ENCODE measurements around the gene KRAS. TPM values are rescaled to one million over a fixed set of nuclear protein-coding genes. Genes with fewer than 3 reads are reported as not detected.

KRAS gene
- total RNA-seq, 1 donor from 2014 or later, result 5.6 TPM

- no peak for DNase-seq (ENCODE audit: low read depth)
These were observed 6.1 kb upstream of the KRAS start for GRCh38 chr12:25256826-25257225.

GRCh38 chr12:25256005-25256404 lies 5.3 kb upstream of the KRAS start:
- no peak for DNase-seq (ENCODE audit: low read depth)

DNA sequence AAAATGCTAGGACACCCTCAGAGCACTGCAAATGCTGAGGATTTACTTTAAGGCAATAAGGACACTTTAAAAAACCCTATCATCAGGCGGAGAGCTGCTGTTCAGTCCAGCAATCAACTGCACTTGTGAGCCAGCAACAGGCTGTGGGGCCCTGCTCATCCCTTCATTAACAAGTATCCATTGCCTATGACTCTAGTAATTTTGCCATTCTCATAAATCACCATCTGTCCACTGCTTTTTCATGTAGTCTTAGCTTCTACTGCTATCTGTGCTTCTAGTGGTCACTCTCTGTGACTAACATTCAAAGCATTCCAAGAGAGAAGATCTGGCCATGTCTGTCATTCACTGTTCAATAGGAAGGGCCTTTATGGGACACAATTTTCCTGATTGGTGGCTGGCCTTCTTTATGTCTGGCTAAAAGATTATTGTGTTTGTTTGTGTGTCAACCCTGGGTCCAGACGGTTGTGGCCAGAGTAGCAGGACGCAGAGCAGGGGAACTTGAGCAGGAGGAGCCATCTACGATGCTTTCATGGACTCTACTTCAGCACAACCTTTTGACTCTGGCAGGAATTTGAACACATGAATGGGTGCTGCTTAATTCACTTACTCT lies 3.6 kb upstream of the KRAS start:
- peak; percentile 36 for DNase-seq (ENCODE audit: low read depth)

DNA sequence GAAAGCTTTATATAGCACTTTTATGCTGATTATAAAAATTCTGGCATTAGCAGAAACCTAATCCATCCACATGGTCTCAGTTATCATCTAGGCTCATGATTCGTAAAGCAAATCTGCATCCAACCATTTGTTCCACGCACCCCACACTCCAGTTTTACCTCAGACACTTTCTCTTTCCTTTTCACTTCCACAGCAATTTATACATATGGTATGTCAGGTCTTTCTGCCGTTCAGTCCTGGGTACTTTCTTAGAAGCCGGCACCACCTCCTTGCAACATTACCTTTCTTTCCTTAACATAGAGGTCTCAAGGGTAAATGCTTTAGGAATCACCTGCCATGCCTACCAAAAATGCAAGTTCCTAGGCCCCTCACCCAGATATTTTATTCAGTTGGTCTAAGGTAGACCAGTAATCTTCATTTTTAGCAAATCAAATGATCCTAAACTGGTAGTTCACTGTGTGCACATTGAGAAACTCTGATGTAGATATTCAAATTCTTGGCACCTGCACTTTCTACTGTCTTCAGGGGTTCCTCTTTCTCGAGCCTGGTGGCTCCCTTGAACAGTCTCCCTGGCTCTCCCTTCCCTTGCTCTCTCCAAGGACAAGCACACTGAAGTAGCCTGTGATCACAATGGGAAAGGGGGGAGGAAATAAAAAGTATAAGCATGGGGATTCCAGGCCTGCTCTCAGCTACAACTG lies 2.8 kb upstream of the KRAS start:
- DNase-seq (ENCODE audit: low read depth), result no peak

- DNase-seq (ENCODE audit: low read depth), result no peak
These were observed 2.2 kb upstream of the KRAS start for GRCh38 chr12:25252946-25253345.

- DNase-seq (ENCODE audit: low read depth), result no peak
These were observed 1.0 kb upstream of the KRAS start for GRCh38 chr12:25251769-25252168.

- peak; percentile 29 for DNase-seq (ENCODE audit: low read depth)
These were observed 594 bp downstream of the KRAS start for GRCh38 chr12:25249931-25250738.

GRCh38 chr12:25248732-25249131 lies 2.0 kb downstream of the KRAS start:
- DNase-seq (ENCODE audit: low read depth), result no peak

DNA sequence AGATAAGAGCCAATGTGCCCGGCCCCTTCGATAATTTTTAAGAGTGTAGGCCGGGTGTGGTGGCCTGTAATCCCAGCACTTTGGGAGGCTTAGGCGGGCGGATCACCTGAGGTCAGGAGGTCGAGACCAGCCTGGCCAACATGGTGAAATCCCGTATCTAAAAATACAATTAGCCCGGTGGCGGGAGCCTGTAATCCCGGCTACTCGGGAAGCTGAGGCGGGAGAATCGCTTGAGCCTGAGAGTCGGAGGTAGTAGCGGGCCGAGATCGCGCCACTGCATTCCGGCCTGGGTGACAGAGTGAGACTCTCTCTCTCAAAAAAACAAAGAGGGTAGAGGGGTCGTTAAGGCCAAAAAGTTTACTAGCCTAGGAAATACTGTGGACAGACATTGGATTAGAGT lies 2.6 kb downstream of the KRAS start:
- DNase-seq (ENCODE audit: low read depth), result no peak

DNA sequence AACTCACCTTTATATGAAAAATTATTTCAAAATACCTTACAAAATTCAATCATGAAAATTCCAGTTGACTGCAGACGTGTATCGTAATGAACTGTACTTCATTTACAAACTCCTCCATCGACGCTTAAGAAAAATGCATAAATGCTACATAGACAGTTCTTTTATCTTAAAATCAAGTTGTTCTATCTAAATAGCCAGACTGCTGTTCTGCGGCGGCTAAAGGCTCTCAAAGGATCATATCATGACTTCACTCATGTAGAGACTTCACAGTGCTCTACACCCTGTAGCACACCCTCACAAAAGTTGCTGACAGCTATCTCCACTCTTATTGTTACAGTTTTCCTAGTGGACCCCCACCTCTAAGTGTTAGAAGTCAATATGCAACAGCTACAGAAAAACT lies 5.2 kb downstream of the KRAS start:
- no peak for DNase-seq (ENCODE audit: low read depth)

DNA sequence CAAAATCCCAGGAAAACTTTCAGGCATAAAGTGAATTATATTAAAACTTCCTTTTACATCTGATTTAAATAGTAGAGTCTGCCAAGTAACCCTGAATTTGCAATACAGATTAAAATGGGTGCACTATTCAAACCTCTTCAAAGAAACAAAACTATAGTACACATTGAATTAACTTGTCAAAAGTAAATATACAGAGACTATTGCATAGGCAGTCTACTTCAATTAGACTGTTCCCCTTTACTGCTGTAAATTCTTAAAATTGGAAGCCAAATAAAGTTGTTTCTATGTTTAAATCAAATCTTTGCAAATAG lies 7.1 kb downstream of the KRAS start:
- no peak for DNase-seq (ENCODE audit: low read depth)

- DNase-seq (ENCODE audit: low read depth), result no peak
These were observed 7.6 kb downstream of the KRAS start for GRCh38 chr12:25242981-25243679.

GRCh38 chr12:25241167-25242020 lies 9.3 kb downstream of the KRAS start:
- peak; percentile 57 for DNase-seq (ENCODE audit: low read depth)

- DNase-seq (ENCODE audit: low read depth), result no peak
These were observed 14.1 kb downstream of the KRAS start for GRCh38 chr12:25236626-25237025.

- peak; percentile 11 for DNase-seq (ENCODE audit: low read depth)
These were observed 14.5 kb downstream of the KRAS start for GRCh38 chr12:25236190-25236589.

- no peak for DNase-seq (ENCODE audit: low read depth)
These were observed 37.4 kb downstream of the KRAS start for GRCh38 chr12:25213338-25213737.

GRCh38 chr12:25208554-25208953 lies 42.2 kb downstream of the KRAS start:
- DNase-seq (ENCODE audit: low read depth), result no peak

DNA sequence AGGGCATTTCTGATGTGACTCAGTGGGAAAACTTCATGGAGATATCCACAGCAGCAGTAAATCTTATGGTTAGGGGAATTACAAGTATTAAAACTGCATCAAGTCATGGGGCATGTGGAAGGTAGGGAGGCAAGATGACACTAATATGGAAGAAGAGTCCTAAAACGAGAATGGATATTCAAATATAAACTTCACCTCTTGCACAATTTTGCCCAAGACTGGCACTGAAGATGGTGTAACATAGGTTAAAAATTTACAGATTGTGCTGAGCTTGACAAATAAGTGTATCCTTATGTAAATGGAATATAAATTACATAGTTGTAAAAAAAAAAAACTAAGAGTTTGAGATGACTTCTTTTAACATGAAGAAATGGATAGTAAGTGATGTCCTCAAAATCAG lies 42.9 kb downstream of the KRAS start:
- DNase-seq (ENCODE audit: low read depth), result no peak

DNA sequence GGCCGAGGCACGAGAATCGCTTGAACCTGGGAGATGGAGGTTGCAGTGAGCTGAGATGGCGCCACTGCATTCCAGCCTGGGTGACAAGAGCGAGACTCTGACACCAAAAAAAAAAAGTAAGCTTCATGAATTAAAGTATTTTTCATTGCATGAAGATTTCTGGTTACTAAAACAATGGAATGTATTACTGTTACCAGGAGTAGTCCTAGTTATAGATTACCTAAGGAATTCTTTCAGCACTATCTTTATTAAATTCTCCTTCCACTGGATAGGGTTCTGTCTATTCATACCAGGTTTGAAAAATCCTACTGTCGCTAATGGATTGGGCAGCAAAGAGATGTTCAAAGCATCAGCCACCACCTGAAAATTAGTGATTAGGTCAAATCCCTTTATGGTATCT lies 43.3 kb downstream of the KRAS start:
- no peak for DNase-seq (ENCODE audit: low read depth)

DNA sequence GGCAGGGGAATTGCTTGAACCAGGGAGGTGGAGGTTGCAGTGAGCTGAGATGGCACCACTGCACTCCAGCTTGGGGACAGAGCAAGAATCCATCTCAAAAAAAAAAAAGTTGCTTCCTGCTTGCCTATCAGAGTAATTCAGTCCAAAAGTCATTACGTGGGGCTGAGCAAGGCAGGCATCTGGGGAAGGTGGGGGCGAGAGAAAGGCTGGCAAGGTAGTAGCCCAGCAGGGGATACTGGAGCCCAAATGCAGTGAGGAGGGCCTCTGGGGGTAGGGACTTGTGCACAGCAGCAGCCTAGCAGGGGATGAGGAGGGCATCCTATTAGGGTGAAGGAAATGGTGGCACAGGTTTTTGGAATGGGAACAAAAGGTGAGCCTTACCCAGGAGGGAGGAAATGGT lies 48.6 kb downstream of the KRAS start:
- DNase-seq (ENCODE audit: low read depth), result no peak

DNA sequence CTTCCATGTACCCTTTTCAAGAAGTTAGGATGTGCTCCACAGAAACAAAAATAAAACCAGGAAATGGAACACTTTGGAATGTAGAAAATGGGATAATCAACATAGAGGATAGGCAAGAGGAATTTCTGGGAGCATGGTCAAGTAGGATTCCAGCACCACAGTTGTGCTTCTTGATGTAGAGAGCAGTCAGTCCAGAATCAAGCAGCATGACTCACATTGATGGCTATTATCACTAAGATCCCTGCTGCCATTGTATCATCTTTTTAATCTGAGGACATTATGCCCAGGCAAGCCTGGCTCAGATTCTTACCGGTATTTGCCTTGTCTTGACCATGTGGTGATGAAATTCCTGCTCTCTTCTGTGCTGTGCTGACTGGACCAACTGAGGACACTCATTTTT lies 50.0 kb downstream of the KRAS start:
- peak; percentile 50 for DNase-seq (ENCODE audit: low read depth)
